ENCODE data around the gene TMEM238. TPM values are rescaled to one million over a fixed set of nuclear protein-coding genes. Genes with fewer than 3 reads are reported as not detected.
A peak's percentile ranks its signal among the peaks of the same experiment; 100 is the strongest.
"Not testable (repeated sequence)": the region's sequence is repeated elsewhere in the genome, so short reads cannot be mapped to it uniquely, and the experiment has no call there.

TMEM238 gene
- total RNA-seq, 1 experiment from 2014 or later, result 0.97 TPM

DNA sequence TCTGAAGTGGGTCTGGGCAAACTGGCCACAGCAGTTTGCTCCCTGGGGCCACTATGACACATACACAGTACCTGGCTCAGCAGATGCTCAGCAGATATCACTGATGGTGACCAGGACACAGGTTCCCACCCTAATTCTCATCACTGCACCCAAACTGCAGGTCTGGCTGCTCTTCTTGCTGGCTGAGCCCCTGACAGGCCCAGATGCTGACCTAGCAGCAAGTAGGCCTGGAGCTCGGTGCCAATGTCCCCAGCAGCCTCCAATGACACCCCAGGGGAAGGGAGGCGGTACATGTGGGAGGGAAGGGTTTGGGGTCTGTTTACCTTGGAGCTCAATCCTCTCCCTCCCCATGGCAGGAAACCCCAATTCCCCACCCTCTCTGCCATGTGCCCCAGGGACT lies 18.4 kb upstream of the TMEM238 start:
- DNase-seq (ENCODE audit: extremely low read depth, low read depth), result no peak

DNA sequence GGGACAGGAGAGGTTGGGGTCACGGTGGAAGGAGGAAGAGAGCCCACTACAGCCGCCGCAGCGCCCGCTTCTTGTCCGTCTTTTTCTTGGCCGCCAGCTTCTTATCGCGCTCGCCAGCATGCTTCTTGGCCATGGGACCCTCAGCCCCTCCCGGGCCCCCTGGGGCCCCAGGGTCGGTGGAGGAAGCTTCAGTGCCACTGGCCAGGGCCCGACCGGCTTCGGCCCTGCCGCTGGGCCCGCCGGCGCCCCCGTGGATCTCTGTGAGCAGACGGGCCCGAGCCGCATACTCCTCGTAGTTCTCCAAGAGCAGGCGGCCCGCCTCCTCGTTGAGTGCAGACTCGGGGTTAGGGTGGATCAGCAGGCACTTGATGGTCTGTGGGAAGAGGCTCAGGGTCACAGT lies 17.3 kb upstream of the TMEM238 start:
- DNase-seq (ENCODE audit: extremely low read depth, low read depth), result not testable (repeated sequence)

DNA sequence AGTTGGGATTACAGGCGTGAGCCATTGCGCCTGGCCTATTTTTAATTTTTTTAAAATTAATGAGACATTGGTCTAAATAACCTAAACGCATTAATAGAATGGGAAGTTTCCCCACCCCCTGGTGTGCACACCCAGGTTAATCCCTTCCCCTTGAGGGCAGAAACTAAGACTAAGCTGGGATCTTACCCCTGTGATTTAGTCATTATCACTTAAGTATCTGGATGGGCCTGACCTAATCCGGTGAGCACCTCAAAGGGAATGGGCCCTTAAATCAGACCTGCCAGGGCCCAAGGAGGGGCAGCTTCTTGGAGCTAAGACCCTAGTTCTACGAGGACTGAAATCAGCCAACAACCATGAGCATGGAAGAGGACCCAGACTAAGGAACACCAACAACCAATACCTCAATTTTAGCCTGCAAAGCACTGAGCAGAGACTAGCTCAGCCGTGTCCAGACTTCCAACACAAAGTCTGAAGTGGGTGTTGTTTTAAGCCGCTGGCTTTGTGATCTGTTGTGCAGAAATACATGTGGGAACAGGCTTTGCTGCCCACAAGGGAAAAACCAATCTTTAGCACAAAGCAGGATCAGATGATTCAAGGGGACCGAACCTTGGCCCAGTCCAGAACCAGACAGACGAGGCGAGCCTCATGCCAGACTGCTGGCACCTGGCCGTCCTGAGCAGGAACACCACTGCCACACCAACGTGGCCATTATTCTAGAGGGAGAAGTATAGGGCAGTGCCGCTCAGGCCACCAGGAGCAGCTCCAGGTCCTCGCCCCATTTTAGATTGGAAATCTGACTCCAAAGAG lies 16.4 kb upstream of the TMEM238 start:
- no peak for DNase-seq (ENCODE audit: extremely low read depth, low read depth)

DNA sequence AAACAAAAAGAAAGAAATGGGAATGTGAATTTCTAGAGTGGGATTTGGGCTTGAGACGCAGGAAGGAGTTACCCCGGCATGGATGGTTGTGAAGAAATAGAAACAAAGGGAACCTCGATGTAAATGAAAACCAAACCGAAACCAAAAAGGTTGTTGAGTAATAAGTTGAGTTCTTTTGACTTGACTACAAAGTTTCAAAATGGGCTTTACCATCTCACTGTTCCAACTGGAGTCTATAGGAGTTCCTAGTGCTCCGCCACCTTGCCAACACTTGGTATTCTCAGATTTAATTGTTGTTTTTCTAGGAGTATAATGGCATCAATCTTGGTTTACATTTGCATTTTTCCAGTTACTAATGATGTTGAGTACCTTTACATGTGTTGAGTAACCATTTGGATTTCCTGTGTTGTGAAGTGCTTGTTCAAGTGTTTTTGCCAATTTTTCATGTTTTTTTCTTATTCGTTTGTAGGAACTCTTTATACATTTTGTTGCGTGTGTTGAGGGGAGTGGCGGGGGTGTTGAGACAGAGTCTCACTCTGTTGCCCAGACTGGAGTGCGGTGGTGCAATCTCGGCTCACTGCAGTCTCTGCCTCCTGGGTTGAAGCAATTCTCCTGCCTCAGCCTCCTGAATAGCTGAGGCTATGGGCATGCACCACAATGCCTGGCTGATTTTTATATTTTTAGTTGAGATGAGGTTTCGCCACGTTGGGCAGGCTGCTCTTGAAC lies 14.3 kb upstream of the TMEM238 start:
- DNase-seq (ENCODE audit: extremely low read depth, low read depth), result no peak

DNA sequence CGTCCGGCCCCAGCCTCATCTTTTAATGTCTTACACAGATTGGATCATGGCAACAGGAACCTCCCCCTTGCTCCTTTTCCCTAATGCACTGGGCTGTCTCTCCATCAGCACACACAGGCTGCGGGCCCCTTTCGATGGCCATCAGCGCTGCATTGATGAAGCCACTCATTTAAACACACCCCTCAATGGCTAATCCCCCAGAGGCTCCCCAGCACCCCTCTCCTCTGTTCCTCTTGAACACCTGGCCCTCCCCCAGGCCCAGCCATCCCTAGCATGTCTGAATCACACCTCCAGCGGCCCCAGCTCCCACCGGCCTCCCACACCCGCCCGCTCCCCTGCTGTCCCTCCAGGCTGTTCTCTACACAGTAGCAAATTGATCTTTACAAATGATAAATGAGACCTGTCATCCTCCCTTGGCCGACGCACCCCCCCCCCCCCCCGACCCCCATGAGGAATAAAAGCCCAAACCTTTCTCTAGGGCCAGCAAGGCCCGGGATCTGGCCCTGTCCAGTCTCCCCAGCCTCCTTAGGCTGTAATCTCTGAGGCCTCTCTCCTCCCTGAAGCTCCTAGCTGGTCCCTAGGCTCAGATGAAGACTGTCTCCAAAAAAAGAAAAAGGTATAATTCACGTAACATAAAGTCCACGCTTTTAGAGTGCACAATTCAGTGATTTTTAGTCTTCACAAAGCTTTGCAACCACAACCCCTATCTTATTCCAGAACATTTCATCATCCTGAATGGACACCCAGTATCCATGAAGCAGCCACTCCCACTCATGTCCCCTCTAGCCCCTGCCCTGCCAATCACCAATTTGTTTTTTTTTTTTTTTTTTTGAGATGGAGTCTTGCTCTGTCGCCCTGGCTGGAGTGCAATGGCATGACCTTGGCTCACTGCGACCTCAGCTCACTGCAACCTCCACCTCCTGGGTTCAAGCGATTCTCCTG lies 9.0 kb upstream of the TMEM238 start:
- DNase-seq (ENCODE audit: extremely low read depth, low read depth), result no peak

DNA sequence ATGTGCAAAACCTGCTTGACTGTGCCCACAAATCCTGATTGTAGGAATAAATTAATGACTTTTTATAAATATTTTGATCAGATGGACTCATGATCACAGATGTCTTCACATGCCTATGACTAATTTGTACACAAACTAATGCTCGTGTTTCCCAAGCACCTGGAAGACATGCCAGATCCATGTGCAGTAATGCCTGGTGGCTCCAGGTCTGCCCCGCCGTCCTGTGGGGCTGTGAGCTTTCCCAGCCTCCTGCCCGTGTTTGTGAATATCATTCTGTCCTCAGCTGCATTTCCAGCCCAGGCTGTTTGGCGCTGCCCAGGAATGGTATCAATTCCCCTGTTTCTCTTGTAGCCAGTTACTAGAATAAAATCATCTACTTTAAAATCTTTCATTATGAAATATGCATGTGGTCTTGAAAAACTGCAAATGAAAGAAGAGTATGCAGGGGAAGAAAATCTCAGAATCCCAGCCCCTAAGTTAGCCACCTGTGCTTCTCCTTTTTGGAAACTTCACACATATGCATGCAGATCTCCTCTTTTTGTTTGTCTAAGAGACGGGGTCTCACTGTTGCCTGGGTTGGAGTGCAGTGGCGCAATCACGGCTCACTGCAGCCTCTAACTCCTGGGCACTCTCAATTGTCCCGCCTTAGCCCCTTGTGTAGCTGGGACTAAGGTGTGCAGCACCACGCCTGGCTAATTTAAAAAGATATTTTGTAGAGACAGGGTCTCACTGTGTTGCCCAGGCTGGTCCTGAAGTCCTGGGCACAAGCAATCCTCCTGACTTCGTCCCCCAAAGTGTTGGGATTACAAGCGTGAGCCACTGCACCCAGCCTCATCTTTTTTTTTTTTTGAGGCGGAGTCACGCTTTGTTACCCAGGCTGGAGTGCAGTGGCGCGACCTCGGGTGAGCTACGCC lies 7.9 kb upstream of the TMEM238 start:
- no peak for DNase-seq (ENCODE audit: extremely low read depth, low read depth)

DNA sequence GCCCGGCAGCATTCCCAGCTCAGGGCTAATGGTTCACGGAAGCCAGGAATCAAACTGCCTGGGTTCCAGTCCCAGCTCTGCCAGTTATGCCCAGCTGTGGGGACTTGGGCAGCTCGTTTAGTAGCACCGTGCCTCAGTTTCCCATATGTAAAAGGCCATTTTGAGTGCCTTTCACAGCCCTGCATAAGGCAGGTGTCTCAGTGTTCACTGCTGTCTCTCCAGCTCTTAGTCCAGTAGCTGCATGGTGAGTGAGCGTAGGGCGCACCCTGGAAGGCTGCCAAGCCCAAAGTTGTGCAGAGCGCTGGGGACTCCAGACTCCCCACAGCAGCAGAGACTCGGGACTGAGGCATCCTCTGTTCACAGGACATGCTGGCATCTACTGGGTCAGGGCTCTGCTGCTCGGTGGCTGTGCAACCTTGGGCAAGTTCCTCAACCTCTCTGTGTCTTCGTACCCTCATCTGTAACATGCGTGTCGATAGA lies 7.1 kb upstream of the TMEM238 start:
- no peak for DNase-seq (ENCODE audit: extremely low read depth, low read depth)

DNA sequence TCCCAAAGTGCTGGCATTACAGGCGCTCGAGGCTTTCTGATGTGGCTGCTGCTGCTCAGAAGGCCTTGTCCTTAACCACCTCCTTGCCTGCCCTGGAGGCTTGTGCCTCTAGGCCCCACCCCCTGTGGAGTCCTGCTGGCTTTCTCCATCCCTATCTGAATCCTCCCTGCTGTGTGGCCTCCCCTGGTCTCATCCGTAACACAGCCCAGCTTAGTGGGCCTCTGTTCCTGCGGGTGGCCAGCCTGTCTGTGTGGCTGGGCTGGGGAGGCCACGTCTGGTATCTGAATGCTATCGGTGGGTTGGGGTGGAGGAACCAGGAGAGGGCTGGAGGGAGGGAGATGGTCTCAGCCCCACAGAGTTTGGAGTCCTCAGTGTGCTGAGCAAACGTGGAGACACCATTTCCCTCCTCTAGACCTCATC lies 6.4 kb upstream of the TMEM238 start:
- DNase-seq (ENCODE audit: extremely low read depth, low read depth), result no peak

DNA sequence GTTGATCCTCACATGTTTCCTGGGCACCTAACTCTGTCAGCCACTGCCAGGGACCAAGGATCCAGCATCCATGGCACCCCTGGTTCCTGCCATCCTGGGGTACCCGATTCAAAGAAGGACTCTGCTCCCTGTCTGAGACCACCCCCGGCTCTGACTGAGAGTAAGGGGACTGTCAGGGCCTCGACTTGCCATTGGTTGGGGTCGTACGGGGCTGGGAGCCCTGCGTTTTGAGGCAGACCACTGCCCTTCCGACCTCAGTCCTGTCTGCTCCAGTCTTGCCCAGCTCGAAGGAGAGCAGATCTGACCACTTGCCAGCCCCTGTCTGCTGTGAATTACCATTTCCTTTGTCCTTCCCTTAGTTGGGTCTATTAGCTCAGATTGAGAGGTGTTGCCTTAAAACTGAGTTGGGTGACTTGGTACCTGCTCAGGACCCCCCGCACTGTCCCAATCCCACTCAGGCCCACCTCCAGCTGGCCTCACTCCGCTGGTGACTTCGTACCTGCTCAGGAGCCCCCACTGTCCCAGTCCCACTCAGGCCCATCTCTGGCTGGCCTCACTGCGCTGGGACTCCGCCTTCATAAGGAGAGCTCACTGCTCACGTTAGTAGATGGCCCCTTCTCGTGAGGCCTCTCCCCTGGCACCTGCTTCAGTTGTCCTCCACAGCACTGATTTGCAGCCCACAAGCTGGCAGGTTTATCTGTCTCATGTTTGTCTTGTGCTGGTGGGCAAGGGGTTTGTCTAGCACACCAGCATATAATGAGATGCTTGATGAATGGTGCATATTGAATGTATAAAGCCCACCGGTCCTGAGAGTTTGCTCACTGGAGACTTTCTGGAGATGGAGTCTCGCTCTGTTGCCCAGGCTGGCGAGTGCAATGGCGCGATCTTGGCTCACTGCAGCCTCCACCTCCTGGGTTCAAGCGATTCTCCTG lies 5.6 kb upstream of the TMEM238 start:
- DNase-seq (ENCODE audit: extremely low read depth, low read depth), result no peak

DNA sequence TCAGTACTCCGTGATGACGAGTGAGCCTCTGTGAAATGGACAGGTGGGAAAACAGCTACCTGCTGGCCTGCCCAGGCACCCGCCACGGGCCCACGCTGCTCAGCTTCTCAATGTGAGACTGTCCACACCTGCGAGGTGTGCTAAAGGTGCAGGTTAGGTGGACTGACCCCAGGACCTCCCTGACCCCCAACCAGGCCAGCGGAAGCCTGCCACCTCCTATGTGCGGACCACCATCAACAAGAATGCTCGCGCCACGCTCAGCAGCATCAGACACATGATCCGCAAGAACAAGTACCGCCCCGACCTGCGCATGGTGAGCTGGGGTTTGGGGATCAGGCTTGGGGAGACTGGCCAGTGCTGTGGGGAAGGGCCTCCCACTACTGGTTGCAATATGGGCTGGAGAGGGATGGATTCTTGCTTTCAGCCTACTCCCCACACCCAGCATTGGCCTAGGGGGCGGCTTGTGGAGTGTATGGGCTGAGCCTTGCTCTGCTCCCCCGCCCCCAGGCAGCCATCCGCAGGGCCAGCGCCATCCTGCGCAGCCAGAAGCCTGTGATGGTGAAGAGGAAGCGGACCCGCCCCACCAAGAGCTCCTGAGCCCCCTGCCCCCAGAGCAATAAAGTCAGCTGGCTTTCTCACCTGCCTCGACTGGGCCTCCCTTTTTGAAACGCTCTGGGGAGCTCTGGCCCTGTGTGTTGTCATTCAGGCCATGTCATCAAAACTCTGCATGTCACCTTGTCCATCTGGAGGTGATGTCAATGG lies 3.8 kb upstream of the TMEM238 start:
- no peak for DNase-seq (ENCODE audit: extremely low read depth, low read depth)

DNA sequence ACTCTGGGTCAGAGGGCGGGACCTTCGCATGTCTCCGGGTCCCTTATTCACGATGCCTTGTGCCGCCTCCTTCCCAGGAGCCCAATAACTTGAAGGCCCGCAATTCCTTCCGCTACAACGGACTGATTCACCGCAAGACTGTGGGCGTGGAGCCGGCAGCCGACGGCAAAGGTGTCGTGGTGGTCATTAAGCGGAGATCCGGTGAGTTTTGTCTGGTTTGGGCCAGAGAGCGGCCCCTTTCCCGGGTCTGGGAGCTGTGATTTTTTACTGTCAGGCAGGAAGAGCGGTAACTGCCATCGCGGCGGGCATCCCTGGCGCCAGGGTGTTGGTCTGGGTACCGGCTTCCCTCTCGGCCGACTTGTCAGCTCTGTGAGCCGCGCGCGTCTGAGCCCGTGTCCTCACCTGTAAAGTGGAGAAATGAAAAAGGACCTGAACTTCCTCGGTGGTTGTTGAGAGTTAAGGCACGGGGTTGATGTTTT lies 2.4 kb upstream of the TMEM238 start:
- DNase-seq (ENCODE audit: extremely low read depth, low read depth), result no peak

DNA sequence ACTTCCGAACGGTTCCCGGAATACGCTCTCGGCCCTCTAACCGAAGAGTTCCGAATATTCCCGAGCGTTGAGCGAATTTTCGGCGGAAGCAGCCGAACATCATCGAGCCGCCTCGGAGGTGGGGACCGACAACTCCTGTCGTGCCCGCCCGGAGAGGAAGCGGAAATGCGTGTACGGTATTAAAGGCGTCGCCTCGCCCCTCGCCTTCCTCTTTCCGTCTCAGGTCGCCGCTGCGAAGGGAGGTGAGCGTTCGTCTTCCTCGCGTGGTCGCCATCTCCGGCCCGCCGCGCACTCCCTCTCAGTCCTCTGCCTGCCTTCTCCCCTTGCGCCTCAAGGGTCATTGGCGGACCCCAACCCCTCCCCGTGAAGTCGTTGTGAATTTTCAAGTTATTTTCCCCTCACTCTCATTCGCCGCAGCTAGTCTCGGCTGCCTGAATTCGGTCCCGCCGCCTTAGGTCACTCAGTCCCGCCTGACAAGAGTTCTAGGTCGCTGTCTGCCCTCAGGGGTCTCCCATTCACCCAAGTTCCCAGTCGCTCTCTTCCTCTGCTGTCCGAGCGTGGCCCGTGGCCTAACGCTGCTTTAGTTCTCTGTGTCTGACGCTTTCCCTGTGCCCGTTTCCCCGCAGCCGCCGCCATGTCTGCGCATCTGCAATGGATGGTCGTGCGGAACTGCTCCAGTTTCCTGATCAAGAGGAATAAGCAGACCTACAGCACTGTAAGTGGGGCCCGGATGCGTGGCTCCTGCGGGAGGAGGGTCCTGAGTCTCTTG lies 1.8 kb upstream of the TMEM238 start, which contains the start of gene RPL28:
RPL28 (plus strand) TSS at position 209 of the 769 bp plus-strand sequence; CDS start at position 635, 426 bp downstream.
- DNase-seq (ENCODE audit: extremely low read depth, low read depth), result peak; percentile 96

DNA sequence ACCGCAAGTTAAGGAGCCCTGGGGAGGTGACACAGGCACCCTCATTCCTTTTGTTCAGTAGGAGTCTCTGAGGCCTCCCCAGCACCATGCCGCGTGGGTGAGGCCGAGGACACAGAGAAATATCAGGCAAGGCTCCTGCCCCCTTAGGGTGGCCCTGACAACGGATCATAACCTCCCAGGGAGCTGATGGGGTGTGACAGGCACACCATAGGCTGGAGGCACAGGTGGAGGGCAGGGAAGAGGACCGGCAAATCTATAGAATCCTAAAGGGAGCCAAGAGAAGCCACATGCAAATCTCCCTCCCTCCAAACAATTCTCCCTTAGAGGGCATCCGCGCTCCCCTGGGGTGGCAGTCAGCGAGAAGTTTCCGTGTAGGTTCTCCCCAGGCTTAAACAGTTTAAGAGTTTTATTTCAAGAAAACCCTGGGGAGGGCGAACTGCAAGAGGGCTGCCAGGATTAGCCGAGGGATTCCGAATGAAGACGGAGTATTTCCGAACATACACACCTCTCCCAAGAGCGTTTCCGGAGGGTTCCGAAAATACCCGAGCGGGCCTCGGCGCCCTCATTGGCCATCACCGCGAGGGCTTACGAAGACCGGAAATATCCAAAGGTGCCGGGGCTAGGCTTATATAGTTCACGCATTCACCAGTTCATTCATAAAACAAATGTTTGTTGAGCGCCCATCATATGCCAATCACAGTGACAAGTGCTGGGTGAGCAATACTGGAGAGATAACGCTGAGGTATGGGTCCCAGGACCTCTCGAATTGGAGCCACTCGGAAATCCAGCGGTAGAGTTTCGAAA lies 1.0 kb upstream of the TMEM238 start:
- peak; percentile 91 for DNase-seq (ENCODE audit: extremely low read depth, low read depth)

DNA sequence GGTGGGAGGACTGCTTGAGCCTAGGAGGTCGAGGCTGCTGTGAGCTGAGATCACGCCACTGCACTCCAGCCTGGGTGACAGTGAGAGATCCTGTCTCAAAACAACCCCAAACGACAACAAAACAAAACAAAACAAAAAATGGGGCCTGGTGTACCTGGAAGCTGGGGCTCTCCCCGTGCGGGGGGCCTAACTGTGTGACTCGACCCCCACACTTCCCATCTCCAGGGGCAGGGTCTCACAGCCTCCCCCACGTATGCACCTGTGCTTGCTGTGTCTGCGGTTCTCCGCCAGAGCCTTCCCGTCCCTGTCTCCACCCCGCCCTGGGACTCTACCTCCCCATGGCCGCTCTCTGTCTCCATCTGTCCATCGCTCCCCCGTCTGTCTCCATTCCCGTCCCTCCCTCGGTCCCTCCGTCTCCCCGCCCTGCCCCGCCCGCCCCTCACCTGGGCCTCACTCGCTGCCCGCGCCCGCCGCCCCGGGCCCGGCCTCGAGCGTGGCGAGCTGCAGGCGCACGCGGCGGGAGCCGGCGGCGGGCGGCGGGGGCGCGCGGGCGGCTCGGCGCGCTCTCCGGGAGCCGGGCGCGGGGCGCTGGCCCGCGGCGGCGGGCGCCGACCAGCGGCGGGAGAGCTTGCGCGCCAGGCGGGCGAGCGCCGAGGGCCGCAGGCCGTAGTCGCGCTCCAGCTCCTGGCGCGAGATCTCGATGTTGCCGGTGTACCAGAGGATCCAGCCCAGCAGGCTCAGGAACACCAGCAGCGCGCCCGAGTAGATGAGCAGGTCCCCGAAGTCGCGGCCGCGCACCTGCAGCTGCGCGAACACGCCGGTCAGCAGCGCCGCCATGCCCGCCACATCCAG lies 587 bp downstream of the TMEM238 start:
- peak; percentile 32 for DNase-seq (ENCODE audit: extremely low read depth, low read depth)

DNA sequence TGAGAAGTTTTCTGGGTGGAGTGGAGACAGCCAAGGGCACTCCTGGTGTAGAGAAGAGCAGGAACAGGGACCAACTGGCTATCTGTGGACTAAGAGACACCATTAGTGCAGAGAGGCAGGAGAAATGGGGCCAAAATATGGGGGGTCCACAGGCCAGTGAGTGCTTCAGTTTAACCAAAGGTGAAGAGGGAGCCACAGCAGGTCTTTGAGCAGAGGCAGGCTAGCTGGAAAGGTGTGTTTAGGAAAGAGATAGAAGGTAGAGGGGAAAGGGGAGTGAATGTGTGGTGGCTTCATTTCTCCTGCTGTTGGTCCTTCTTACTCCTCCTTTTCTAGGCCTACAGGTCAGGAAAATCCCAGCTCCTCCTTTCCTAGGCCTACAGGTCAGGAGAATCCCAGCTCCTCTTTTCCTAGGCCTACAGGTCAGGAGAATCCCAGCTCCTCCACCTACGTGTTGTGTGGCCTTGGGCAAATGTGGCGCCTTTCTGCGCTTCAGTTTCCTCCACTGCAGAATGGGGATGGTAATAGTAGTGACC lies 1.5 kb downstream of the TMEM238 start:
- no peak for DNase-seq (ENCODE audit: extremely low read depth, low read depth)
